Prostate gland (tissue), 2 donors: ENCODE measurements around the gene PTPRK. TPM values are rescaled to one million over a fixed set of nuclear protein-coding genes. Genes with fewer than 3 reads are reported as not detected.
"Not testable (repeated sequence)": the region's sequence is repeated elsewhere in the genome, so short reads cannot be mapped to it uniquely, and the experiment has no call there.

Experiments used
- DNase-seq: peaks from one replicate; pipeline ENCODE4 v3.0.0-alpha.2; 2019; ENCODE audit warnings: low spot score
- H3K27ac ChIP-seq, 2 donors: fragments of 200-600 bp; sonication (generic); 2 replicates each; pipeline ENCODE4 v1.5.1; 2017 to 2019
- H3K27me3 ChIP-seq: fragments of 200-600 bp; sonication (generic); replicated peaks from 2 replicates; pipeline ENCODE4 v1.5.1; 2019; ENCODE audit not compliant: insufficient read depth
- H3K36me3 ChIP-seq, 2 donors: fragments of 200-600 bp; sonication (generic); 1 replicate in 1 of 2; 2 replicates in 1 of 2; pipeline versions ENCODE4 v1.5.1 to v1.8.1; 2017 to 2019
- H3K4me1 ChIP-seq: fragments of 200-600 bp; sonication (generic); replicated peaks from 2 replicates; pipeline ENCODE4 v1.5.1; 2019
- H3K4me3 ChIP-seq, 2 donors: fragments of 200-600 bp; sonication (generic); 2 replicates each; pipeline ENCODE4 v1.5.1; 2017 to 2019
- H3K9me3 ChIP-seq: fragments of 200-600 bp; sonication (generic); 2 replicates; pipeline ENCODE4 v1.5.1; 2017
- POLR2A ChIP-seq: fragments of 450-650 bp; IDR thresholded peaks from one replicate; pipeline ENCODE4 v1.6.1; 2016; ENCODE audit warnings: antibody characterized with exemption, mild to moderate bottlenecking
- POLR2AphosphoS5 ChIP-seq: sonication (generic); formaldehyde crosslinking; IDR thresholded peaks from one replicate; pipeline ENCODE4 v1.6.1; 2017; ENCODE audit warnings: antibody characterized with exemption
- WGBS: methylation state at CpG from one replicate; pipeline ENCODE4 v1.1.5; 2018; 5-methylcytosine and 5-hydroxymethylcytosine counted together
- intact Hi-C: fragments of 100-400 bp; cut with DNase I; formaldehyde crosslinking; loops from one replicate; pipeline ENCODE4 v1.14.2; 2022
- total RNA-seq, 2 donors: library from RNA; depleted of rRNA; stranded (reverse); fragments of >200 nt; gene quantifications; one replicate each; pipeline ENCODE4 v1.1.0, GENCODE V29; 2016
- TF ChIP-seq, protein P1 (sequence below), 4 experiments: fragments of 200-600 bp in 2 of 4; fragments of 450-650 bp in 2 of 4; sonication (generic) in 2 of 4; IDR thresholded peaks; 1 replicate in 3 of 4; 2 replicates in 1 of 4; pipeline ENCODE4 v1.5.1; 2016 to 2019; ENCODE audit warnings: antibody characterized with exemption in 4 of 4, mild to moderate bottlenecking in 2 of 4, moderate library complexity in 2 of 4

The PTPRK gene
- total RNA-seq, 2 donors from 2014 or later = 32.0 to 64.6 TPM

DNA sequence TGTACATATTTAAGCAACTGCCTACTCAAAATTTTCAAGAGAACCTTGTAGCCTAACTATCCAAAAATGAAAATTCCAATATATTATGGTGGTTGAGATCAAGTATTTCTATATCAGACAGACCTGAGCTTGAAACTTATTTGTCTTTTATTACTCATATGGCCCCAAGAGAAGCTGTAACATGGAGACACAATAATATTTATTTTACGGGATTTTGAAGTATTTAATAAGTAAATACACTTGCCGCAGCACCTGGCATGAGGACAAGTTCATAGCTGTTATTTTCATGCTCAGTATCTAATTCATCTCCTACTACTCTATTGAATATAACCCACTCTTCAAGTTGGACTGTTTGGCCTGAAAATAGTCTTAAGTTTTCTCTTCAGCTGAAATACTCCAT, 28.0 kb downstream of the PTPRK start:
- Histone ChIP-seq H3K36me3 (no peaks in the 10 kb centered on the region), H3K27ac (peak overlapping the region; percentile 68 to 73), H3K27me3 (no peaks in the 10 kb centered on the region), H3K4me1 (peaks cover 5% of the 10 kb centered on the region), H3K4me3 (no peak overlapping the region), H3K9me3 (no peaks in the 10 kb centered on the region)
- intact Hi-C loops = no loop called here
- WGBS = 13% methylated on average over 2 of the region's 2 CpGs
- TF ChIP-seq, protein P1, sequence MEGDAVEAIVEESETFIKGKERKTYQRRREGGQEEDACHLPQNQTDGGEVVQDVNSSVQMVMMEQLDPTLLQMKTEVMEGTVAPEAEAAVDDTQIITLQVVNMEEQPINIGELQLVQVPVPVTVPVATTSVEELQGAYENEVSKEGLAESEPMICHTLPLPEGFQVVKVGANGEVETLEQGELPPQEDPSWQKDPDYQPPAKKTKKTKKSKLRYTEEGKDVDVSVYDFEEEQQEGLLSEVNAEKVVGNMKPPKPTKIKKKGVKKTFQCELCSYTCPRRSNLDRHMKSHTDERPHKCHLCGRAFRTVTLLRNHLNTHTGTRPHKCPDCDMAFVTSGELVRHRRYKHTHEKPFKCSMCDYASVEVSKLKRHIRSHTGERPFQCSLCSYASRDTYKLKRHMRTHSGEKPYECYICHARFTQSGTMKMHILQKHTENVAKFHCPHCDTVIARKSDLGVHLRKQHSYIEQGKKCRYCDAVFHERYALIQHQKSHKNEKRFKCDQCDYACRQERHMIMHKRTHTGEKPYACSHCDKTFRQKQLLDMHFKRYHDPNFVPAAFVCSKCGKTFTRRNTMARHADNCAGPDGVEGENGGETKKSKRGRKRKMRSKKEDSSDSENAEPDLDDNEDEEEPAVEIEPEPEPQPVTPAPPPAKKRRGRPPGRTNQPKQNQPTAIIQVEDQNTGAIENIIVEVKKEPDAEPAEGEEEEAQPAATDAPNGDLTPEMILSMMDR (IDR thresholded peaks at IDR 0.05) = no peak
- TF ChIP-seq POLR2AphosphoS5 = peak; percentile 37
- peak; percentile 52 for DNase-seq

DNA sequence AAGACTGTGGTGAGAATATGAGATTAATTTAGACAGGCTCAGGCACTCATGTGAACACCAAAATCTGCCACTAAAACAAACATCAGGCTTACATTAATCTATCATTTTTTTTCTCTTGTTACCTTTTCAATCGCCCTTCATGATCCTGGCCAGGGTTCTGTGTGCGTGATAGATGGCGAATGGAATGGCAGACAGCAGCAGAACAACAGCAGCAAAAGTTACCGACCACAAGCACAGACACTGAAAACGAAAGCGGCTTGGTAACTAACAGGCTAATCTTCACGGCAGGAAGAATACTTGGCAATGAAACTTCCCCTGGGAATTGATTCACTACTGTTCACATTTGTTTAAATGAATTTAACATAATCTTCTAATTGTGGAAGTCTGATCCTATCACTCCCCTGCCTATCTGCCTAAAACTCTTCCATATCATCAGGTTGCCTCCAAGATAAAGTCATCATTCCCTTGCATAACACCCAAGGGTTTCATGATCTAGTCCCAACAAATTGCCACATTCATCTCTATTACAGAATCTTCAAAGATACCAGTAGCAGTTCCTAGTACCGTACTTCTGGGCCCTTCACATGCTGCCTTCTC, 28.7 kb downstream of the PTPRK start:
- DNase-seq = peak; percentile 39
- intact Hi-C loops = no loop called here
- 9% methylated on average over 8 of the region's 8 CpGs for WGBS

DNA sequence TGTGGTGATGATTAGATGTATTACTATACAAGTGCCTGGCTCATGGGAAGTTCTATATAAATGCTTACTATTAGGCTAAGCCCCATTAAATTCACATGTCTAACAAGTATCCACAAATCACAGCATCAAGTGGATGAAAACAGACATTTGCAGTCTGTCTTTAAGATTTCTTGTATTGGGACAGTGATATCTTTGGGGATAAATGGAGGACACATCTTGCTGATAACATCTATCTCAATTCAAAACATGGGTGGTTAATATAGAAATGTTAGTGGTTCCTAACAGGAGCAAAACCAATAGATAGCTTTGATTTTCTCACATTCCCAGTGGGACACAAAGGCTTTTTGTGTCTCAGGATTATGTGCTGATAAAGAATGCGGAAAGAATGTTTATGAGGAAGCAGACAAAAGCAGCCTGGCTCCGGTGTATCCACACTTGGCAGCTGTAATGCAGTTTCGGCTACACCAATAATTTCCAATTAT, 29.3 kb downstream of the PTPRK start:
- H3K27ac ChIP-seq = peak overlapping the region; percentile 68 to 73
- TF ChIP-seq, protein P1 (IDR thresholded peaks at IDR 0.05) = no peak
- TF ChIP-seq POLR2A = no peak
- TF ChIP-seq POLR2AphosphoS5 = peak; percentile 60
- 7% methylated on average over 3 of the region's 3 CpGs for WGBS
- H3K4me1 ChIP-seq = peaks cover 5% of the 10 kb centered on the region
- H3K36me3 ChIP-seq = no peaks in the 10 kb centered on the region
- H3K4me3 ChIP-seq = peak overlapping the region; percentile 27 to 33
- intact Hi-C loops = no loop called here
- H3K9me3 ChIP-seq = no peaks in the 10 kb centered on the region
- DNase-seq = peak; percentile 66
- no peaks in the 10 kb centered on the region for H3K27me3 ChIP-seq

More for the DNA sequence above, 28.7 kb downstream of the PTPRK start:
- Histone ChIP-seq H3K4me1 (peaks cover 5% of the 10 kb centered on the region), H3K4me3 (peak overlapping the region; percentile 27 to 33), H3K9me3 (no peaks in the 10 kb centered on the region), H3K36me3 (no peaks in the 10 kb centered on the region), H3K27ac (peak overlapping the region; percentile 68 to 73), H3K27me3 (no peaks in the 10 kb centered on the region)
- no peak for TF ChIP-seq POLR2AphosphoS5
- TF ChIP-seq POLR2A = no peak
- TF ChIP-seq, protein P1 (IDR thresholded peaks at IDR 0.05) = no peak

DNA sequence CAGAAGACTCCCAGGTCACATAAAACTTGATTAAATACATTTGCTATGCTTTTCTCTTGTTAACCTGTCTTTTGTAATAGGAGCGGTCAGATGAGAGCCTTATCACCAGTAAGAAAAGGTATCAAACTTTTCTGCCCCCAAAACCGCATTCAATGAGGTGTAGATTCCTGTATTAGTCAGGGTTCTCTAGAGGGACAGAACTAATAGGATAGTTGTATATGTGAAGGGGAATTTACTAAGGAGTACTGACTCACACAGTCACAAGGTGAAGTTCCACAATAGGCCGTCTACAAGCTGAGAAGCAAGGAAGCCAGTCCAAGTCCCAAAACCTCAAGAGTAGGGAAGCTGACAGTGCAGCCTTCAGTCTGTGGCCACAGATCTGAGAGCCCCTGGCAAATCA, 32.7 kb downstream of the PTPRK start:
- Histone ChIP-seq H3K36me3 (no peaks in the 10 kb centered on the region), H3K9me3 (no peaks in the 10 kb centered on the region), H3K4me3 (no peak overlapping the region), H3K27ac (no peak overlapping the region), H3K27me3 (no peaks in the 10 kb centered on the region), H3K4me1 (peaks cover 5% of the 10 kb centered on the region)
- 93% methylated on average over 3 of the region's 3 CpGs for WGBS
- intact Hi-C loops = no loop called here
- no peak for DNase-seq
- TF ChIP-seq POLR2AphosphoS5 = no peak

DNA sequence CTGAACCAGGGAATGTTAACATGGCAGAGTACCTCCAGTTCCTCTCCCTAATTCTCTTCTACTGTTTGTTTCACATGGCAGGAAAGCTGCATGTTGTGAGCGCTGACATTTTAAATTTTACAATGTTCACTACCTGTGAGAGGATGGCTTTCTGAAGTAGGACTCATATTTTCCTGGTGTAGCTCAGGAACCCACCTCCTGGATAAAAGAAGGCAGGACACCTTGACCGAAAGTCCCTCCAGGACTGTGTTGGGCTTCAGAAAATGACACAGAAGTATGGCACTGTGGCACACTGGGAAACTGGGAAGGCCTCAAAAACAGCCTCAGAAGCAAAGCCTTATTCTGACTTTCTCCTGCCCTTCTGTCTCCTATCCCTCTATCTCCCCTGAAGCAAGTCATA, 33.3 kb downstream of the PTPRK start:
- DNase-seq = no peak
- no peak for TF ChIP-seq POLR2A
- TF ChIP-seq, protein P1 (IDR thresholded peaks at IDR 0.05) = no peak
- TF ChIP-seq POLR2AphosphoS5 = no peak
- H3K4me3 ChIP-seq = no peak overlapping the region
- no peaks in the 10 kb centered on the region for H3K9me3 ChIP-seq
- WGBS = 94% methylated on average over 2 of the region's 2 CpGs
- H3K36me3 ChIP-seq = no peaks in the 10 kb centered on the region
- H3K27me3 ChIP-seq = no peaks in the 10 kb centered on the region
- H3K4me1 ChIP-seq = peaks cover 3% of the 10 kb centered on the region
- intact Hi-C loops = no loop called here
- no peak overlapping the region for H3K27ac ChIP-seq

DNA sequence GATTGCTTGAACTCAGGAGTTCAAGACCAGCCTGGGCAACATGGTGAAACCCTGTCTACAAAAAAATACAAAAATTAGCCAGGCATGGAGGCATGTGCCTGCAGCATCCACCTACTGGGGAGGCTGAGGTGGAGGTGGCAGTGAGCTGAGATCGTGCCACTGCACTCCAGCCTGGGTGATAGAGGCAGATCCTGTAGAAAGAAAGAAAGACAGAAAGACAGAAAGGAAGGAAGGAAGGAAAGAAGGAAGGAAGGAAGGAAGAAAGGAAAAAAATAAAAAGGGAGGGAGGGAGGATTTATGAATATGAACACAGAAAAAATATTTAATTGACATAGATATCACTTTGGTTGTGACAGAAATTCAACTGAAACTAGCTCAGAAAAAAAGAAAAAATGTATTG, 33.8 kb downstream of the PTPRK start:
- intact Hi-C loops, H3K9me3 ChIP-seq, H3K4me3 ChIP-seq, H3K36me3 ChIP-seq, H3K27me3 ChIP-seq, H3K27ac ChIP-seq, DNase-seq, H3K4me1 ChIP-seq: not testable (repeated sequence)
- 83% methylated on average over 1 of the region's 1 CpG for WGBS
